SK-N-SH (cell line): ENCODE results near the gene MBP. TPM values are rescaled to one million over a fixed set of nuclear protein-coding genes. Genes with fewer than 3 reads are reported as not detected.
A peak's percentile ranks its signal among the peaks of the same experiment; 100 is the strongest.

Source experiments
- CTCF ChIA-PET: fragments of 300-600, 350-600 bp; formaldehyde crosslinking; extraction: SDS; loops from one replicate; lab custom pipeline; 2021; lab: Yijun Ruan, JAX
- POLR2A ChIA-PET: fragments of 350-600 bp; sonication (Branson Sonifier 250); formaldehyde crosslinking; extraction: SDS; loops from one replicate; lab custom pipeline; 2020; ENCODE audit warnings: antibody characterized with exemption, inconsistent platforms; lab: Yijun Ruan, JAX
- DNase-seq: peaks from one replicate; pipeline ENCODE4 v3.0.0; 2012
- H2AFZ ChIP-seq: fragments of 200-600 bp; sonication (generic); 2 replicates; pipeline ENCODE4 v1.8.1; 2016; ENCODE audit warnings: antibody characterized with exemption, mild to moderate bottlenecking, low read depth
- H3F3A ChIP-seq: fragments of 200-600 bp; sonication (generic); replicated peaks from 2 replicates; pipeline ENCODE3; 2016; ENCODE audit warnings: antibody characterized with exemption, mild to moderate bottlenecking; ENCODE audit not compliant: insufficient read depth
- H3K27ac ChIP-seq, 2 experiments: fragments of 200-500 bp in 1 of 2; fragments of 200-600 bp in 1 of 2; sonication (Bioruptor generic) in 1 of 2; sonication (generic), shearing (Covaris generic) in 1 of 2; 2 replicates each; pipeline versions ENCODE4 v1.5.1 to v1.6.1; 2014 to 2016; ENCODE audit warnings: low read depth in 2 of 2, inconsistent platforms in 1 of 2, low read length in 1 of 2, mild to moderate bottlenecking in 1 of 2, mixed read lengths in 1 of 2
- H3K27me3 ChIP-seq: fragments of 200-600 bp; sonication (generic), shearing (Covaris generic); 2 replicates; pipeline ENCODE4 v1.6.1; 2016; ENCODE audit warnings: mixed run types; ENCODE audit not compliant: insufficient read depth
- H3K36me3 ChIP-seq, 2 experiments: fragments of 200-500 bp in 1 of 2; fragments of 200-600 bp in 1 of 2; sonication (Bioruptor generic) in 1 of 2; sonication (generic) in 1 of 2; replicated peaks in 1 of 2; 2 replicates each; pipeline versions ENCODE3 to v1.5.1; 2014 to 2016; ENCODE audit warnings: low read length in 1 of 2, mild to moderate bottlenecking in 1 of 2; ENCODE audit not compliant: insufficient read depth in 2 of 2, control insufficient read depth in 1 of 2
- H3K4me1 ChIP-seq, 2 experiments: fragments of 200-500 bp in 1 of 2; fragments of 200-600 bp in 1 of 2; sonication (Bioruptor generic) in 1 of 2; sonication (generic), shearing (Covaris generic) in 1 of 2; 2 replicates each; pipeline versions ENCODE4 v1.5.1 to v1.6.1; 2014 to 2016; ENCODE audit warnings: low read depth in 1 of 2, low read length in 1 of 2, mixed run types in 1 of 2; ENCODE audit not compliant: insufficient read depth in 2 of 2, control insufficient read depth in 1 of 2
- H3K4me2 ChIP-seq: fragments of 200-600 bp; sonication (generic), shearing (Covaris generic); 2 replicates; pipeline ENCODE4 v1.6.1; 2017; ENCODE audit warnings: mixed run types
- H3K4me3 ChIP-seq, 2 experiments: fragments of 200-500 bp in 1 of 2; fragments of 200-600 bp in 1 of 2; sonication (Bioruptor generic) in 1 of 2; sonication (generic), shearing (Covaris generic) in 1 of 2; 2 replicates each; pipeline versions ENCODE4 v1.5.1 to v1.8.1; 2014 to 2016; ENCODE audit warnings: low read depth in 2 of 2, inconsistent platforms in 1 of 2, low read length in 1 of 2, mild to moderate bottlenecking in 1 of 2, mixed read lengths in 1 of 2, moderate library complexity in 1 of 2
- H3K79me2 ChIP-seq: fragments of 200-600 bp; sonication (generic); 2 replicates; pipeline ENCODE4 v1.8.1; 2017; ENCODE audit warnings: mild to moderate bottlenecking; ENCODE audit not compliant: insufficient read depth
- H3K9ac ChIP-seq: fragments of 200-600 bp; sonication (generic); 2 replicates; pipeline ENCODE4 v1.6.1; 2017; ENCODE audit warnings: mixed run types
- H3K9me2 ChIP-seq: fragments of 200-600 bp; sonication (generic); 2 replicates; pipeline ENCODE4 v1.6.1; 2017; ENCODE audit warnings: mixed run types
- H3K9me3 ChIP-seq: fragments of 200-600 bp; sonication (generic); 2 replicates; pipeline ENCODE4 v1.6.1; 2017; ENCODE audit warnings: mixed run types, mild to moderate bottlenecking, moderate library complexity
- H4K20me1 ChIP-seq: fragments of 200-600 bp; sonication (generic); 2 replicates; pipeline ENCODE4 v1.6.1; 2017; ENCODE audit warnings: mild to moderate bottlenecking, mixed run types; ENCODE audit not compliant: insufficient read depth
- CHD2 ChIP-seq: fragments of 150-350 bp; IDR thresholded peaks from 2 replicates; pipeline ENCODE4 v1.6.1; 2018; ENCODE audit warnings: low read length; ENCODE audit not compliant: partially characterized antibody
- EP300 ChIP-seq, 2 experiments: IDR thresholded peaks; 2 replicates each; pipeline versions ENCODE4 v1.4.0 to v1.6.1; 2012; ENCODE audit warnings: borderline replicate concordance in 1 of 2, low read depth in 1 of 2, low read length in 1 of 2
- EZH2phosphoT487 ChIP-seq: fragments of 200-600 bp; sonication (generic); IDR thresholded peaks from 2 replicates; pipeline ENCODE4 v1.6.1; 2017; ENCODE audit warnings: low read depth, mixed run types, mild to moderate bottlenecking, antibody characterized with exemption, moderate library complexity, borderline replicate concordance
- FOSL2 ChIP-seq: IDR thresholded peaks from 2 replicates; pipeline ENCODE4 v1.4.0; 2012; ENCODE audit warnings: low read depth, mild to moderate bottlenecking, moderate library complexity, borderline replicate concordance
- FOXJ3 ChIP-seq: sonication (generic); formaldehyde crosslinking; IDR thresholded peaks from 2 replicates; pipeline ENCODE4 v1.5.1; 2020; ENCODE audit warnings: mild to moderate bottlenecking, missing genetic modification reagents
- JUND ChIP-seq: IDR thresholded peaks from 2 replicates; pipeline ENCODE4 v1.4.0; 2012
- MEF2A ChIP-seq: IDR thresholded peaks from 2 replicates; pipeline ENCODE4 v1.4.0; 2012; ENCODE audit warnings: low read depth, borderline replicate concordance
- NRF1 ChIP-seq: IDR thresholded peaks from 2 replicates; pipeline ENCODE4 v1.6.1; 2012; ENCODE audit warnings: low read depth, mild to moderate bottlenecking, low read length
- POLR2AphosphoS5 ChIP-seq: IDR thresholded peaks from 2 replicates; pipeline ENCODE4 v1.6.1; 2012; ENCODE audit warnings: low read depth, low read length
- RAD21 ChIP-seq: IDR thresholded peaks from 2 replicates; pipeline ENCODE4 v1.6.1; 2012; ENCODE audit warnings: mild to moderate bottlenecking, low read length
- RFX5 ChIP-seq: IDR thresholded peaks from 2 replicates; pipeline ENCODE4 v1.6.1; 2012; ENCODE audit warnings: mild to moderate bottlenecking, improper control_type of control experiment, low read length
- RXRA ChIP-seq: IDR thresholded peaks from 2 replicates; pipeline ENCODE4 v1.4.0; 2012; ENCODE audit warnings: low read depth, mild to moderate bottlenecking, borderline replicate concordance
- SIN3A ChIP-seq: IDR thresholded peaks from 2 replicates; pipeline ENCODE4 v1.6.1; 2012; ENCODE audit warnings: low read depth, mild to moderate bottlenecking, low read length, moderate library complexity, borderline replicate concordance
- SMC3 ChIP-seq: IDR thresholded peaks from 2 replicates; pipeline ENCODE4 v1.6.1; 2012; ENCODE audit warnings: low read depth, low read length, improper control_type of control experiment
- TAF1 ChIP-seq: IDR thresholded peaks from 2 replicates; pipeline ENCODE4 v1.6.1; 2012; ENCODE audit warnings: low read depth, mild to moderate bottlenecking, low read length, moderate library complexity, borderline replicate concordance
- TEAD4 ChIP-seq: IDR thresholded peaks from 2 replicates; pipeline ENCODE4 v1.4.0; 2012; ENCODE audit warnings: mild to moderate bottlenecking, borderline replicate concordance; ENCODE audit not compliant: insufficient read depth
- YY1 ChIP-seq: IDR thresholded peaks from 2 replicates; pipeline ENCODE4 v1.4.0; 2012; ENCODE audit warnings: low read depth, mild to moderate bottlenecking
- WGBS: methylation state at CpG from one replicate; pipeline ENCODE4 v1.1.6; 2017; ENCODE audit warnings: low lambda C conversion rate; 5-methylcytosine and 5-hydroxymethylcytosine counted together
- polyA plus RNA-seq, 3 experiments: library from polyadenylated mRNA; depleted of rRNA; stranded (reverse); fragments of >200 nt; gene quantifications; 2 replicates each; pipeline ENCODE4 v1.2.3, GENCODE V29; 2012
- TF ChIP-seq, protein P1 (sequence below): IDR thresholded peaks from 2 replicates; pipeline ENCODE4; 2012
- TF ChIP-seq, protein P2 (sequence below): IDR thresholded peaks from 2 replicates; pipeline ENCODE4 v1.4.0; 2012; ENCODE audit warnings: low read depth, borderline replicate concordance
- TF ChIP-seq, protein P3 (sequence below): IDR thresholded peaks from 2 replicates; pipeline ENCODE4 v1.4.0; 2012; ENCODE audit warnings: low read depth, borderline replicate concordance

The MBP gene
- polyA plus RNA-seq, 1 of the 3 experiments (the other 2 are of a cell fraction): 1.6 TPM

DNA sequence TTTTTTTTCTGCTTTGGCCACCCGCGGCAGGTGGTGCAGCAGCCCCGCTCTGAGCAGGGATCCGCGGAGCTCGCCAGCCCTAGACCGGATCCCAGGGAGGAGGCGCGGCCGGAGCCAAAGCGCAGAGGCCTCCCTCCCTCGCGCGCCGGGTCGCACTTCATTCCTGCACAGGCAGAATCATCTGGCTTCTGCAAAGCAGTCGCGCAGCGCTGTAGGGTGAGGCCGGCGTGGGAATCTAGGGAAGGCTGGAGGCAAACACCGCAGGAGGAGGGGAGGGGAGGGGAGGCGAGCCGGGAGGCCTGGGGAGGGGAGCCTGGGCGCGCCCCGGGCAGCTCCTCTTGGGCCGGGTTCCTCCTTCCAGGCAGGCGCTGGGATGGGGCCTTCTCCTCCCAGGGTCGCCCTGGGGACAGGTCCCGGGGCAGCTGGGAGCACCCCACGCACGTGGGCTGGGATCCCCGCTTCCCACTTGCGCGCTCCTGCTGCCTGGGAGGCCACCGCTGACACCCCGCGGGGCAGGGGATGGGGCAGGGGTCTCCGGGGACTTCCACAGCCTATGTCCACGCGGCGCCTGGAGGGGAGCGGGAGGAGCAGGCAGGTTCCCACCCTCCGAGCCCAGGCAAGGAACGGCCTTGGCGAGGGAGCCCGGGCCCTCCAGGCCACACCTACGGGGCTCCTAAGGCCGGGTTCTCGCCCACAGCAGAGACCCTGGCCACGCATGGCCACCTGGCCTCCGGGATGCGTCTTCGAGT, 45.0 kb downstream of the MBP start (continued):
- TF ChIP-seq EZH2phosphoT487: no peak
- no peak for TF ChIP-seq RAD21
- TF ChIP-seq JUND: no peak
- TF ChIP-seq NRF1: no peak
- no peak for TF ChIP-seq TAF1
- TF ChIP-seq SIN3A: no peak
- no peak for TF ChIP-seq YY1
- no peak for TF ChIP-seq RXRA
- no peak for TF ChIP-seq CHD2
- no peak for TF ChIP-seq RFX5
- no peak for TF ChIP-seq SMC3
- TF ChIP-seq, all 33 proteins: peak for 0

DNA sequence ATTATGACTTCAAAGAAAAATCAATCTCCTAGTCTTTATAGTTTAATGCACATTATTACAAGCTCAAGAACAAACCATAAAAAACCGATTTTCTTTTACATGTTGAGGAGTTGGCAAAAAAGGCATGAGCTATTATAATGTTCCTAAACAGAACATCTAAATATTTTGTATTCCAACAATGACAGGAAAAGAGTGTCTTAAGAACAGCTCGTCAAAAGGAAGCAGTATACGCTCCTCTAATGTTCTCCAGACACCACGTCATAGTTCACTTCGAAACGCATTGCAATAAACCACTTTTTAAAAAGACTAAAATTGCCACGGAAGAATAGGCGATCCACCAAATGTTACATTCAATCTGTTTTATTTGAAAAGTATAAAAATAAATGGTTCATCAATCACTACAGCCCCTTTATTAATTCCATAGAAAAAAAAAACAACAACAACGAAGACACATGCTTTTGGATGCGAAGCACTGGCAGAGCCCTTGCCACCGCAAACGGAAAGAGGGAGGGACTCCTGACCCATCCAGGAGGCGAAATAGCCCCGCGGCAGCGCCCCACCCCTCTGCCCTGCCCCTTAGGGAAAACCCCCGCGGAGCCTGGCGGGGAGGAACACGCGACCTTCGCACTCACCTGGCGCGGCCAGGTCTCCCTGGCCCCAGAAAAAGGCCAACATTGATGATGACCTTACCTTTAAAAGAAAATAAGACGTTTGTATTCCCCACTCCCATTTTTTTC, 45.8 kb downstream of the MBP start:
- CTCF ChIA-PET: no interaction called here
- WGBS: 91% methylated on average over 19 of the region's 25 CpGs
- no peaks in the 10 kb centered on the region for H3K9me3 ChIP-seq
- H3K9me2 ChIP-seq: no peaks in the 10 kb centered on the region
- H3F3A ChIP-seq: peaks cover 5% of the 10 kb centered on the region
- no peak overlapping the region for H3K4me3 ChIP-seq
- H4K20me1 ChIP-seq: no peaks in the 10 kb centered on the region
- TF ChIP-seq, protein P1, sequence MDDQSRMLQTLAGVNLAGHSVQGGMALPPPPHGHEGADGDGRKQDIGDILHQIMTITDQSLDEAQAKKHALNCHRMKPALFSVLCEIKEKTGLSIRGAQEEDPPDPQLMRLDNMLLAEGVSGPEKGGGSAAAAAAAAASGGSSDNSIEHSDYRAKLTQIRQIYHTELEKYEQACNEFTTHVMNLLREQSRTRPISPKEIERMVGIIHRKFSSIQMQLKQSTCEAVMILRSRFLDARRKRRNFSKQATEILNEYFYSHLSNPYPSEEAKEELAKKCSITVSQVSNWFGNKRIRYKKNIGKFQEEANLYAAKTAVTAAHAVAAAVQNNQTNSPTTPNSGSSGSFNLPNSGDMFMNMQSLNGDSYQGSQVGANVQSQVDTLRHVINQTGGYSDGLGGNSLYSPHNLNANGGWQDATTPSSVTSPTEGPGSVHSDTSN: no peak
- TF ChIP-seq FOXJ3 (CRISPR knock-in tag) (no peak), NRF1 (no peak), TEAD4 (no peak), MEF2A (no peak), RAD21 (no peak), RXRA (no peak), FOSL2 (no peak), EP300 (IDR thresholded peaks at IDR 0.05; ENCODE audit: borderline replicate concordance in 1 of 2, low read depth in 1 of 2, low read length in 1 of 2) (no peak), POLR2AphosphoS5 (no peak)
- TF ChIP-seq, protein P2, sequence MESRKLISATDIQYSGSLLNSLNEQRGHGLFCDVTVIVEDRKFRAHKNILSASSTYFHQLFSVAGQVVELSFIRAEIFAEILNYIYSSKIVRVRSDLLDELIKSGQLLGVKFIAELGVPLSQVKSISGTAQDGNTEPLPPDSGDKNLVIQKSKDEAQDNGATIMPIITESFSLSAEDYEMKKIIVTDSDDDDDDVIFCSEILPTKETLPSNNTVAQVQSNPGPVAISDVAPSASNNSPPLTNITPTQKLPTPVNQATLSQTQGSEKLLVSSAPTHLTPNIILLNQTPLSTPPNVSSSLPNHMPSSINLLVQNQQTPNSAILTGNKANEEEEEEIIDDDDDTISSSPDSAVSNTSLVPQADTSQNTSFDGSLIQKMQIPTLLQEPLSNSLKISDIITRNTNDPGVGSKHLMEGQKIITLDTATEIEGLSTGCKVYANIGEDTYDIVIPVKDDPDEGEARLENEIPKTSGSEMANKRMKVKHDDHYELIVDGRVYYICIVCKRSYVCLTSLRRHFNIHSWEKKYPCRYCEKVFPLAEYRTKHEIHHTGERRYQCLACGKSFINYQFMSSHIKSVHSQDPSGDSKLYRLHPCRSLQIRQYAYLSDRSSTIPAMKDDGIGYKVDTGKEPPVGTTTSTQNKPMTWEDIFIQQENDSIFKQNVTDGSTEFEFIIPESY: no peak
- TF ChIP-seq, protein P3, sequence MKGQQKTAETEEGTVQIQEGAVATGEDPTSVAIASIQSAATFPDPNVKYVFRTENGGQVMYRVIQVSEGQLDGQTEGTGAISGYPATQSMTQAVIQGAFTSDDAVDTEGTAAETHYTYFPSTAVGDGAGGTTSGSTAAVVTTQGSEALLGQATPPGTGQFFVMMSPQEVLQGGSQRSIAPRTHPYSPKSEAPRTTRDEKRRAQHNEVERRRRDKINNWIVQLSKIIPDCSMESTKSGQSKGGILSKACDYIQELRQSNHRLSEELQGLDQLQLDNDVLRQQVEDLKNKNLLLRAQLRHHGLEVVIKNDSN: no peak
- no peaks in the 10 kb centered on the region for H3K27me3 ChIP-seq
- H3K4me2 ChIP-seq: no peak overlapping the region
- H3K9ac ChIP-seq: no peak overlapping the region
- POLR2A ChIA-PET: no interaction called here
- peak overlapping the region; percentile 16 to 38; a peak in 2 of 4 replicates for H3K27ac ChIP-seq
- H2AFZ ChIP-seq: no peak overlapping the region
- DNase-seq: no peak
- H3K79me2 ChIP-seq: no peaks in the 10 kb centered on the region
- peaks cover 0 to 7% of the 10 kb centered on the region in 2 experiments; a peak in 1 of 4 replicates for H3K4me1 ChIP-seq
- no peaks in the 10 kb centered on the region for H3K36me3 ChIP-seq
